OCI-LY3 (cell line): ENCODE data around the gene GPR160.

Source experiments
- CTCF ChIP-seq: fragments of 200-600, 300-600 bp; sonication (generic); IDR thresholded peaks from 2 replicates; pipeline ENCODE4 v1.5.1; 2014; ENCODE audit warnings: antibody characterized with exemption, low read length, low read depth
- EZH2phosphoT487 ChIP-seq: fragments of 200-600 bp; shearing (Covaris generic); IDR thresholded peaks from 2 replicates; pipeline ENCODE4 v1.6.1; 2018; ENCODE audit warnings: antibody characterized with exemption, mixed run types, low read depth

- no peak for TF ChIP-seq CTCF
- no peak for TF ChIP-seq EZH2phosphoT487
Observed at GRCh38 chr3:170075441-170076091, 37.8 kb downstream of the GPR160 start.
